GM23338 (cell line): Measurements from ENCODE around the gene S100A11. TPM values are rescaled to one million over a fixed set of nuclear protein-coding genes. Genes with fewer than 3 reads are reported as not detected.

Experiments
- ATAC-seq: fragments of 200-7000 bp; cut with Tn5 transposase; 3 replicates; pipeline ENCODE4 v1.9.1; 2020
- DNase-seq: peaks from one replicate; pipeline ENCODE4 v3.0.0-alpha.2; 2015; ENCODE audit warnings: low spot score
- H2AFZ ChIP-seq: fragments of 200-600 bp; sonication (generic); 2 replicates; pipeline ENCODE4 v1.8.0; 2016; ENCODE audit warnings: antibody characterized with exemption, mild to moderate bottlenecking, moderate library complexity
- H3F3A ChIP-seq: fragments of 200-600 bp; sonication (generic); replicated peaks from 2 replicates; pipeline ENCODE4 v1.8.0; 2017; ENCODE audit warnings: antibody characterized with exemption, mixed run types, low read depth
- H3K27ac ChIP-seq: fragments of 200-600 bp; sonication (generic); 2 replicates; pipeline ENCODE4 v1.6.1; 2016; ENCODE audit warnings: low read depth
- H3K27me3 ChIP-seq: fragments of 200-600 bp; sonication (generic); 2 replicates; pipeline ENCODE4 v1.8.0; 2016; ENCODE audit warnings: mild to moderate bottlenecking, mixed run types, moderate library complexity; ENCODE audit not compliant: insufficient read depth
- H3K36me3 ChIP-seq: fragments of 200-600 bp; sonication (generic); 2 replicates; pipeline ENCODE4 v1.8.0; 2016; ENCODE audit warnings: mild to moderate bottlenecking; ENCODE audit not compliant: insufficient read depth
- H3K4me1 ChIP-seq: fragments of 200-600 bp; sonication (generic); 2 replicates; pipeline ENCODE4 v1.8.0; 2016; ENCODE audit warnings: mild to moderate bottlenecking, moderate library complexity; ENCODE audit not compliant: insufficient read depth
- H3K4me2 ChIP-seq: fragments of 200-600 bp; sonication (generic); 2 replicates; pipeline ENCODE4 v1.7.1; 2017; ENCODE audit warnings: mixed run types
- H3K4me3 ChIP-seq: fragments of 200-600 bp; sonication (generic); 2 replicates; pipeline ENCODE4 v1.6.1; 2016; ENCODE audit warnings: mixed run types
- H3K79me2 ChIP-seq: fragments of 200-600 bp; sonication (generic); replicated peaks from 2 replicates; pipeline ENCODE4 v1.8.0; 2017; ENCODE audit warnings: mild to moderate bottlenecking; ENCODE audit not compliant: insufficient read depth
- H3K9me2 ChIP-seq: fragments of 200-600 bp; sonication (generic); 2 replicates; pipeline ENCODE4 v1.8.0; 2017; ENCODE audit not compliant: insufficient read depth
- H4K20me1 ChIP-seq: fragments of 200-600 bp; sonication (generic); replicated peaks from 2 replicates; pipeline ENCODE4 v1.8.0; 2017; ENCODE audit warnings: mild to moderate bottlenecking; ENCODE audit not compliant: insufficient read depth
- H3K27ac Mint-ChIP-seq: 2 replicates; pipeline ENCODE4 v1.8.0; 2020; ENCODE audit warnings: inconsistent platforms, mild to moderate bottlenecking, moderate library complexity, mixed read lengths
- H3K27me3 Mint-ChIP-seq: 3 replicates; pipeline ENCODE4 v1.8.0; 2022; ENCODE audit warnings: low read depth, mild to moderate bottlenecking, moderate library complexity, mixed read lengths, inconsistent platforms; ENCODE audit not compliant: insufficient read depth, poor library complexity
- H3K36me3 Mint-ChIP-seq: 3 replicates; pipeline ENCODE4 v1.8.0; 2021; ENCODE audit warnings: low read depth, mild to moderate bottlenecking, inconsistent platforms, moderate library complexity, mixed read lengths
- H3K4me1 Mint-ChIP-seq: 3 replicates; pipeline ENCODE4 v1.8.0; 2020; ENCODE audit warnings: mild to moderate bottlenecking, inconsistent platforms, mixed read lengths
- H3K4me3 Mint-ChIP-seq: 3 replicates; pipeline ENCODE4 v1.8.0; 2021; ENCODE audit warnings: moderate library complexity, mild to moderate bottlenecking, inconsistent platforms, mixed read lengths
- H3K9me3 Mint-ChIP-seq: 3 replicates; pipeline ENCODE4 v1.8.0; 2020; ENCODE audit warnings: moderate library complexity, mild to moderate bottlenecking, inconsistent platforms, mixed read lengths
- CREB1 ChIP-seq: fragments of 250-450 bp; sonication (Bioruptor Pico); IDR thresholded peaks from 2 replicates; pipeline ENCODE4 v1.5.0; 2020; ENCODE audit warnings: low read depth, mild to moderate bottlenecking, moderate library complexity
- CTCF ChIP-seq, 2 experiments: fragments of 200-600 bp in 1 of 2; sonication (generic) in 1 of 2; conservative IDR thresholded peaks; 2 replicates each; pipeline versions ENCODE4 v1.5.1 to v1.6.1; 2016 to 2017; ENCODE audit warnings: antibody characterized with exemption in 2 of 2, low read depth in 2 of 2, mild to moderate bottlenecking in 2 of 2, moderate library complexity in 1 of 2
- ETS1 ChIP-seq: IDR thresholded peaks from 2 replicates; pipeline ENCODE4 v1.6.1; 2016; ENCODE audit warnings: antibody characterized with exemption
- EZH2 ChIP-seq: fragments of 200-600 bp; sonication (generic); IDR thresholded peaks from one replicate; pipeline ENCODE4 v1.8.0; 2017; ENCODE audit warnings: antibody characterized with exemption, mild to moderate bottlenecking, low read depth; ENCODE audit not compliant: unreplicated experiment
- EZH2phosphoT487 ChIP-seq: fragments of 200-600 bp; sonication (generic); IDR thresholded peaks from one replicate; pipeline ENCODE4 v1.8.1; 2018; ENCODE audit warnings: antibody characterized with exemption; ENCODE audit not compliant: unreplicated experiment
- JUNB ChIP-seq: IDR thresholded peaks from one replicate; pipeline ENCODE4 v1.6.1; 2016; ENCODE audit warnings: antibody characterized with exemption; ENCODE audit not compliant: unreplicated experiment
- NANOG ChIP-seq: IDR thresholded peaks from 2 replicates; pipeline ENCODE4 v1.6.1; 2016; ENCODE audit warnings: antibody characterized with exemption, borderline replicate concordance
- POLR2AphosphoS5 ChIP-seq: IDR thresholded peaks from 2 replicates; pipeline ENCODE4 v1.6.1; 2016; ENCODE audit warnings: antibody characterized with exemption, low read depth
- REST ChIP-seq: IDR thresholded peaks from one replicate; pipeline ENCODE4 v1.6.1; 2018; ENCODE audit warnings: antibody characterized with exemption; ENCODE audit not compliant: unreplicated experiment
- STAT1 ChIP-seq: IDR thresholded peaks from one replicate; pipeline ENCODE4 v1.6.1; 2016; ENCODE audit warnings: antibody characterized with exemption; ENCODE audit not compliant: unreplicated experiment
- ZNF114 ChIP-seq: fragments of 250-450 bp; sonication (Bioruptor Pico); IDR thresholded peaks from 2 replicates; pipeline ENCODE4 v1.5.0; 2020; ENCODE audit warnings: mild to moderate bottlenecking, moderate library complexity
- ZNF331 ChIP-seq: fragments of 250-450 bp; sonication (Bioruptor Pico); IDR thresholded peaks from 2 replicates; pipeline ENCODE4 v1.5.0; 2020; ENCODE audit warnings: low read depth, mild to moderate bottlenecking, moderate library complexity
- ZNF462 ChIP-seq: fragments of 250-450 bp; sonication (Bioruptor Pico); IDR thresholded peaks from 2 replicates; pipeline ENCODE4 v1.5.0; 2020; ENCODE audit warnings: mild to moderate bottlenecking, moderate library complexity
- polyA plus RNA-seq: library from polyadenylated mRNA; unstranded; fragments of >200 nt; fragmentation: Nextera tagmentation; extraction: Ambion mirVana; gene quantifications from 2 replicates; pipeline ENCODE4 v1.2.1, GENCODE V29; 2016
- total RNA-seq: library from RNA; depleted of rRNA; stranded (reverse); fragments of >200 nt; shearing (Covaris generic); gene quantifications from 2 replicates; pipeline ENCODE4 v1.2.3, GENCODE V29; 2014

Gene S100A11
- total and polyA plus RNA-seq, 2 experiments from 2014 or later = 73.1 to 596 TPM

- no peak overlapping the region for H3K4me3 ChIP-seq
- H3K9me2 ChIP-seq = no peaks in the 10 kb centered on the region
- no peak overlapping the region for H3K27ac ChIP-seq
- Mint-ChIP-seq H3K4me3 (no peak overlapping the region), H3K27me3 (peaks cover 3% of the 10 kb centered on the region), H3K36me3 (no peaks in the 10 kb centered on the region), H3K9me3 (no peaks in the 10 kb centered on the region), H3K27ac (no peak overlapping the region), H3K4me1 (peaks cover 4% of the 10 kb centered on the region)
- no peaks in the 10 kb centered on the region; the same call in 1 of the 2 replicates for H3K4me1 ChIP-seq
- H4K20me1 ChIP-seq = no peaks in the 10 kb centered on the region; the same call in 1 of the 2 replicates
- ATAC-seq = no peak
- 0 out of 2 replicates have a peak overlapping the region, but pooled peaks have one; percentile 20 for H2AFZ ChIP-seq
- no peaks in the 10 kb centered on the region for H3K27me3 ChIP-seq
- H3K36me3 ChIP-seq = no peaks in the 10 kb centered on the region
- H3F3A ChIP-seq = no peaks in the 10 kb centered on the region
- H3K4me2 ChIP-seq = no peak overlapping the region
- no peak for DNase-seq
- H3K79me2 ChIP-seq = no peaks in the 10 kb centered on the region
- TF ChIP-seq NANOG = no peak
- no peak for TF ChIP-seq ZNF114 (CRISPR knock-in tag)
- no peak for TF ChIP-seq STAT1
- no peak for TF ChIP-seq ETS1
- no peak for TF ChIP-seq REST
- no peak for TF ChIP-seq CTCF (conservative IDR thresholded peaks at IDR 0.05; ENCODE audit: low read depth in 2 of 2)
- no peak for TF ChIP-seq JUNB
- no peak for TF ChIP-seq EZH2phosphoT487
- TF ChIP-seq CREB1 = no peak
- no peak for TF ChIP-seq ZNF462
- no peak for TF ChIP-seq EZH2
- no peak for TF ChIP-seq POLR2AphosphoS5
- no peak for TF ChIP-seq ZNF331 (CRISPR knock-in tag)
Observed at GRCh38 chr1:152009691-152010090, 27.1 kb downstream of the S100A11 start.
